Glutamatergic neuron (in vitro differentiated cells): ENCODE data around the gene DCAF15. TPM values are rescaled to one million over a fixed set of nuclear protein-coding genes. Genes with fewer than 3 reads are reported as not detected.

Experiments used
- DNase-seq: peaks from one replicate; pipeline ENCODE4 v3.0.0; 2022
- H3K27ac Mint-ChIP-seq: one replicate; pipeline ENCODE4 v1.8.0; 2020; ENCODE audit warnings: mild to moderate bottlenecking, mixed read lengths, inconsistent platforms; ENCODE audit not compliant: unreplicated experiment
- H3K27me3 Mint-ChIP-seq: one replicate; pipeline ENCODE4 v1.8.0; 2020; ENCODE audit warnings: mild to moderate bottlenecking, moderate library complexity, mixed read lengths, inconsistent platforms; ENCODE audit not compliant: unreplicated experiment
- H3K36me3 Mint-ChIP-seq: one replicate; pipeline ENCODE4 v1.8.0; 2020; ENCODE audit warnings: mild to moderate bottlenecking, mixed read lengths, inconsistent platforms; ENCODE audit not compliant: unreplicated experiment
- H3K4me1 Mint-ChIP-seq: one replicate; pipeline ENCODE4 v1.8.0; 2020; ENCODE audit warnings: mild to moderate bottlenecking, low read depth, mixed read lengths, inconsistent platforms; ENCODE audit not compliant: unreplicated experiment
- H3K4me3 Mint-ChIP-seq: one replicate; pipeline ENCODE4 v1.8.0; 2020; ENCODE audit warnings: mild to moderate bottlenecking, mixed read lengths, inconsistent platforms; ENCODE audit not compliant: unreplicated experiment
- H3K9me3 Mint-ChIP-seq: one replicate; pipeline ENCODE4 v1.8.0; 2020; ENCODE audit warnings: mild to moderate bottlenecking, moderate library complexity, mixed read lengths, inconsistent platforms; ENCODE audit not compliant: unreplicated experiment
- CTCF ChIP-seq: fragments of 200-600 bp; sonication (generic); IDR thresholded peaks from one replicate; pipeline ENCODE4 v1.5.0; 2021; ENCODE audit not compliant: partially characterized antibody, unreplicated experiment
- total RNA-seq: library from RNA; stranded (reverse); fragmentation: NEBNext Ultra II Directional; extraction: Animal tissue kit (Norgen Biotek cat#: 25700); gene quantifications from one replicate; pipeline ENCODE4 v1.2.1, GENCODE V29; 2021; ENCODE audit not compliant: unreplicated experiment

Gene DCAF15
- total RNA-seq, 1 donor from 2014 or later = 84.4 TPM

- TF ChIP-seq CTCF = no peak
- Mint-ChIP-seq H3K27ac (no peak overlapping the region), H3K36me3 (no peaks in the 10 kb centered on the region), H3K9me3 (peaks cover 7% of the 10 kb centered on the region), H3K4me3 (peak overlapping the region; percentile 79), H3K27me3 (no peaks in the 10 kb centered on the region), H3K4me1 (no peaks in the 10 kb centered on the region)
- no peak for DNase-seq
These were observed 45.4 kb upstream of the DCAF15 start for GRCh38 chr19:13906910-13907309.

GRCh38 chr19:13908674-13909073, 43.6 kb upstream of the DCAF15 start:
- no peak for DNase-seq
- no peaks in the 10 kb centered on the region for H3K27me3 Mint-ChIP-seq
- peaks cover 8% of the 10 kb centered on the region for H3K9me3 Mint-ChIP-seq
- H3K27ac Mint-ChIP-seq = no peak overlapping the region
- TF ChIP-seq CTCF = no peak
- no peaks in the 10 kb centered on the region for H3K4me1 Mint-ChIP-seq
- no peak overlapping the region for H3K4me3 Mint-ChIP-seq
- H3K36me3 Mint-ChIP-seq = no peaks in the 10 kb centered on the region

- Mint-ChIP-seq H3K4me3 (no peak overlapping the region), H3K36me3 (no peaks in the 10 kb centered on the region), H3K27me3 (no peaks in the 10 kb centered on the region), H3K4me1 (no peaks in the 10 kb centered on the region), H3K9me3 (peaks cover 6% of the 10 kb centered on the region), H3K27ac (no peak overlapping the region)
- no peak for DNase-seq
- no peak for TF ChIP-seq CTCF
These were observed 42.9 kb upstream of the DCAF15 start for GRCh38 chr19:13909430-13909829.

- no peak for DNase-seq
- Mint-ChIP-seq H3K27me3 (no peaks in the 10 kb centered on the region), H3K4me1 (no peaks in the 10 kb centered on the region), H3K9me3 (peaks cover 1% of the 10 kb centered on the region), H3K4me3 (no peak overlapping the region), H3K36me3 (no peaks in the 10 kb centered on the region), H3K27ac (no peak overlapping the region)
- no peak for TF ChIP-seq CTCF
These were observed 39.0 kb upstream of the DCAF15 start for GRCh38 chr19:13913352-13913751.

GRCh38 chr19:13914777-13915176, 37.5 kb upstream of the DCAF15 start:
- no peaks in the 10 kb centered on the region for H3K36me3 Mint-ChIP-seq
- H3K9me3 Mint-ChIP-seq = peaks cover 1% of the 10 kb centered on the region

More at GRCh38 chr19:13914777-13915176, 37.5 kb upstream of the DCAF15 start:
- H3K4me1 Mint-ChIP-seq = no peaks in the 10 kb centered on the region
- no peak for TF ChIP-seq CTCF
- no peak overlapping the region for H3K27ac Mint-ChIP-seq
- H3K4me3 Mint-ChIP-seq = no peak overlapping the region
- H3K27me3 Mint-ChIP-seq = no peaks in the 10 kb centered on the region
- no peak for DNase-seq
